Cardiac fibroblast (primary cell): Measurements from ENCODE around the gene NKD1.

Source experiments
- DNase-seq, 2 donors: peaks; one replicate each; pipeline versions ENCODE4 v3.0.0 to v3.0.0-alpha.2; 2010; ENCODE audit warnings: low read depth in 2 of 2
- H3K4me3 ChIP-seq, 2 donors: replicated peaks in 1 of 2; 1 replicate in 1 of 2; 2 replicates in 1 of 2; pipeline ENCODE4 v1.5.1; 2011; ENCODE audit warnings: low read depth in 2 of 2, low read length in 2 of 2, mild to moderate bottlenecking in 2 of 2, moderate library complexity in 1 of 2
- TF ChIP-seq, protein P1 (sequence below): IDR thresholded peaks from one replicate; pipeline ENCODE4 v1.5.1; 2011; ENCODE audit warnings: low read depth, mild to moderate bottlenecking, low read length, inconsistent platforms

The NKD1 gene, protein sequence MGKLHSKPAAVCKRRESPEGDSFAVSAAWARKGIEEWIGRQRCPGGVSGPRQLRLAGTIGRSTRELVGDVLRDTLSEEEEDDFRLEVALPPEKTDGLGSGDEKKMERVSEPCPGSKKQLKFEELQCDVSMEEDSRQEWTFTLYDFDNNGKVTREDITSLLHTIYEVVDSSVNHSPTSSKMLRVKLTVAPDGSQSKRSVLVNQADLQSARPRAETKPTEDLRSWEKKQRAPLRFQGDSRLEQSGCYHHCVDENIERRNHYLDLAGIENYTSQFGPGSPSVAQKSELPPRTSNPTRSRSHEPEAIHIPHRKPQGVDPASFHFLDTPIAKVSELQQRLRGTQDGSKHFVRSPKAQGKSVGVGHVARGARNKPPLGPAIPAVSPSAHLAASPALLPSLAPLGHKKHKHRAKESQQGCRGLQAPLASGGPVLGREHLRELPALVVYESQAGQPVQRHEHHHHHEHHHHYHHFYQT

DNA sequence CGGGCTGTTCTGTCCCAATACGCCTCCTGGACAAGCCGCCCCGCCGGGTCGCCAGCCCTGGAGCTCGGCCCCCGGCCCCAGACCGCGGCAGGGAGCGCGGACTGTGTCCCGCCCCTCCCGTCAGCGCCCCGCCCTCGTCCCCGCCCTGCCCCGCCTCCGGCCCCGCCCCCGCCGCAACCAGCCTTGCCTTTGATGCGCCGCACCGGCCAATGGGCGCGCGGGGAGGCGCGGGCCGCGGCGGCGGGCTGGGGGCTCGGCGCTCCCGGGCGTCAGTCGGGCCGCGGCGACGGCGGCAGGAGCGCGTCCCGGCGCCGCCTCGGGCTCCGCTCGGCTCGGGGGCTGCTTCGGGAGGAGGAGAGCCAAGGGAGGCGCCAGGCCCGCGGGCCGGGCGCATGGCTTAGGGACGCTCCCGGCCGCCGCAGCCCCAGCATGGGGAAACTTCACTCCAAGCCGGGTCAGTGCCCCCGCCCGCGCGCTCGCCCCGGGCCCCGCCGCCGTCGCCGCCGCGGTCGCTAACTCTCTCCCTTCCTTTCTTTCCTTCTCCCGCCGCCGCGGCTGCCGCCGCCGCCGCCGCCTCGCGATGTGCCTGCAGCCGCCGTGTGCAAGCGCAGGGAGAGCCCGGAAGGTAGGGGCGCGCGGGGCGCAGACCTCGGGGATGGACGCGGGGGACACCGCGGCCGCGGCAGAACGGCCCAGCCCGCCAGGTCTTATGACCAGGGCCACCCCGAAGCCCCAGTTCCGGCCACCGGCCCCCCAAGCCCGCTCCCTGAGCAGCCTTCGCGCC, at the start of gene NKD1:
Gene NKD1, plus strand, starts transcription at position 272 of the 784 bp plus-strand sequence. Its CDS starts 158 bp downstream, at position 430.
- DNase-seq, result peak; percentile 20 to 51
- H3K4me3 ChIP-seq, result peak within 1 kb of the TSS; percentile 55 to 63
- TF ChIP-seq, protein P1, sequence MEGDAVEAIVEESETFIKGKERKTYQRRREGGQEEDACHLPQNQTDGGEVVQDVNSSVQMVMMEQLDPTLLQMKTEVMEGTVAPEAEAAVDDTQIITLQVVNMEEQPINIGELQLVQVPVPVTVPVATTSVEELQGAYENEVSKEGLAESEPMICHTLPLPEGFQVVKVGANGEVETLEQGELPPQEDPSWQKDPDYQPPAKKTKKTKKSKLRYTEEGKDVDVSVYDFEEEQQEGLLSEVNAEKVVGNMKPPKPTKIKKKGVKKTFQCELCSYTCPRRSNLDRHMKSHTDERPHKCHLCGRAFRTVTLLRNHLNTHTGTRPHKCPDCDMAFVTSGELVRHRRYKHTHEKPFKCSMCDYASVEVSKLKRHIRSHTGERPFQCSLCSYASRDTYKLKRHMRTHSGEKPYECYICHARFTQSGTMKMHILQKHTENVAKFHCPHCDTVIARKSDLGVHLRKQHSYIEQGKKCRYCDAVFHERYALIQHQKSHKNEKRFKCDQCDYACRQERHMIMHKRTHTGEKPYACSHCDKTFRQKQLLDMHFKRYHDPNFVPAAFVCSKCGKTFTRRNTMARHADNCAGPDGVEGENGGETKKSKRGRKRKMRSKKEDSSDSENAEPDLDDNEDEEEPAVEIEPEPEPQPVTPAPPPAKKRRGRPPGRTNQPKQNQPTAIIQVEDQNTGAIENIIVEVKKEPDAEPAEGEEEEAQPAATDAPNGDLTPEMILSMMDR, result no peak

DNA sequence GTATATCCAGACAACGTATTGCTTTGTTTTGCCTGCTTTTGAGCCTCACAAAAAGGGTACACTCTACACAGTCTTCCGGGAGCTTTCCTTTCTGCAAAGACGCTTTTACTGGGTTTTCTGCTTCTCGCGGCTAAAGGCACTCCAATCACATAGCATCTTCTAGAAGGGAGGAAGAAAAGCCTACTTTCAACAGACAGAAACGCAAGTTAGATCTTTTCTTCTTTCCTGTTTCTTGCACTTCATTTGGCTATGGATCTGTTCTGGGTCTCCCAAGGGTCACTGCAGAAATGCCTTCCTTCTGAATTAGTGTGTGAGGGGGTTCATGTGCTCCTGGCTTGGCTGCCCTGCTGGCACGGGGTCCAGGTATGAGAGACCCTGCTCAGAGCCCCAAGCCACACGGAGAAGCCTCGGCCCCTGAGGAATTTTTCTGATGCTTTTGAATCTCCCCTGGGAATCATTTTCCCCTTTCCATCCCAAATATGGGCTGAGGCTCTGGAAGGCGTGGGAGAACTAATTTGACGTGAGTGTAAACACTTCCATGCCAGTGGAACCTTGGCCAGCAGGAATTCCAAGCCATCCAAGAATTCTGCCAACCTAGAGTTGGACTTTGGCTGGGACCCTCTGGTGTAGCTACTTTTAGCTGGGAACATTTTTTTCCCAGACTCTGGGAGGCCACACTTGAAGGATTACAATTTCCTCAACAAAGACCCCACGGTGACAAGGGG, 49.6 kb upstream of the NKD1 start:
- TF ChIP-seq, protein P1, result no peak
- DNase-seq, result peak in 1 of 2 donors; percentile 5
- no peak overlapping the region for H3K4me3 ChIP-seq

DNA sequence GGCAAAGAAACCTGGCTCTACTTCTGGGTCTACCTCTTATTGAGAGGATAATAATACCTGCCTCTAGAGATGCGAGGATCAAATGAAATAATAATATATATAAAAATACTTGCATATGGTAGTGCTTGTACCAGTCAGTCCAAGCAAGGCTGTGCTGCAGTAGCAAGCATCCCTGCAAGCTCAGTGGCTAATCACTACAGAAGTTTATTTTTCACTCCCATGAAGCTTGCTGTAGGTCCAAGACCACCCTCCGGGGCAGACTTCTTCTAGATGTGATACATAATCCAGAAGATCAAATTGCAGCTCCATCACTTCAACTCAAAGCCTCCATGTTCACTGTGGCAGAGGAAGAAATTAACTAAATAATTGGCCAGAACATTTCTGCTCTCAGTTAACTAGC, 48.9 kb upstream of the NKD1 start:
- no peak overlapping the region for H3K4me3 ChIP-seq
- TF ChIP-seq, protein P1, result no peak
- DNase-seq, result no peak

DNA sequence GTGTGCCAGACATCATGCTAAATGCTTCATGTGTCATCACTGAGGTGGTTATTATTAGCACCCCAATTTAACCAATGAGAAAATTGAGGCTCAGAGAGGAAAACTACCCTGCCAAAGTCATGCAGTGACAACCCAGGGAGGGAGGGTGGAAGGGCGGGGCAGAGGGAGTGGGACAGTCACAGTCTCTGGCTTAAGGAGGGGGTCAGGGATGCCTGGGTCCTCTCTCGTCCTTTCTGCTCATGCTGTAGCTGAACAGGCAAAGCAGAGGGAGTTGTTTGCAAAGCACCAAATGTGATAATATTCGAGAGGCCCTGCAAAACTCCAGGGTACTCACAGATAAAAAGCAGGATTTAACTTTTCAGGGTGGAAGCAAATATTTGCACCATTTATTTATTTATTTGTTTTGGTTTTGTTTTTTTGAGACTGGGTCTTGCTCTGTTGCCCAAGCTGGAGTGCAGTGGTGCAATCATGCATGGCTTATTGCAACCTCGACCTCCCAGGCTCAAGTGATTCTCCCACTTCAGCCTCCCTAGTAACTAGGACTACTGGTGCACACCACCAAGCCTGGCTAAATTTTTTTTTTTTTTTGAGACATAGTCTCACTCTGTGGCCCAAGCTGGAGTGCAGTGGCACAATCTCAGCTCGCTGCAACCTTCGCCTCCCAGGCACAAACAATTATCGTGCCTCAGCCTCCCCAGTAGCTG, 47.9 kb upstream of the NKD1 start:
- H3K4me3 ChIP-seq, result no peak overlapping the region
- DNase-seq, result no peak
- TF ChIP-seq, protein P1, result no peak

DNA sequence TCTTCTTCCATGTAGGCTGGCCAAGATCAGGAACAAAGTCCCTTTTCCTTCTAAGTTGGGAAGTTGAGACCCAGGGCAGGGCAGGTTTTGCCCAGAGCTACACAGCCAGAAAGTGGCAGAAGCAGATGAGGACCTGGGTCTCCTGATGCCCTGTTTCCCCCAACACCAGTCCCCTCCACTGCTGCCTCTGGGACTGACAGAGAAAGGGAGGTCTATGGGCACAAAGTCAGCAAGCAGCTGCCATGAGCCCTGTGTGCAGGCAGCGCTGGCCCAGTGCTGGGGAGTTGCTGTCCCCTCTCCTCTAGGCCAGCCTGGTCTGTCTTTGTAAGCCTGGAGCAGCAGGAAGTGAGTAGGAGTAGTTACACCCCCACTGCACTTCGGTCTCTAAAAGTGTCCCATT, 46.9 kb upstream of the NKD1 start:
- H3K4me3 ChIP-seq, result no peak overlapping the region
- DNase-seq, result no peak
- TF ChIP-seq, protein P1, result no peak
